OCI-LY3 (cell line): ENCODE measurements around the gene HADHB.
"Not testable (repeated sequence)": the region's sequence is repeated elsewhere in the genome, so short reads cannot be mapped to it uniquely, and the experiment has no call there.

Experiments used
- EZH2phosphoT487 ChIP-seq: fragments of 200-600 bp; shearing (Covaris generic); IDR thresholded peaks from 2 replicates; pipeline ENCODE4 v1.6.1; 2018; ENCODE audit warnings: antibody characterized with exemption, mixed run types, low read depth
- TF ChIP-seq, protein P1 (sequence below): fragments of 200-600, 300-600 bp; sonication (generic); IDR thresholded peaks from 2 replicates; pipeline ENCODE4 v1.5.1; 2014; ENCODE audit warnings: antibody characterized with exemption, low read length, low read depth

- TF ChIP-seq, protein P1, sequence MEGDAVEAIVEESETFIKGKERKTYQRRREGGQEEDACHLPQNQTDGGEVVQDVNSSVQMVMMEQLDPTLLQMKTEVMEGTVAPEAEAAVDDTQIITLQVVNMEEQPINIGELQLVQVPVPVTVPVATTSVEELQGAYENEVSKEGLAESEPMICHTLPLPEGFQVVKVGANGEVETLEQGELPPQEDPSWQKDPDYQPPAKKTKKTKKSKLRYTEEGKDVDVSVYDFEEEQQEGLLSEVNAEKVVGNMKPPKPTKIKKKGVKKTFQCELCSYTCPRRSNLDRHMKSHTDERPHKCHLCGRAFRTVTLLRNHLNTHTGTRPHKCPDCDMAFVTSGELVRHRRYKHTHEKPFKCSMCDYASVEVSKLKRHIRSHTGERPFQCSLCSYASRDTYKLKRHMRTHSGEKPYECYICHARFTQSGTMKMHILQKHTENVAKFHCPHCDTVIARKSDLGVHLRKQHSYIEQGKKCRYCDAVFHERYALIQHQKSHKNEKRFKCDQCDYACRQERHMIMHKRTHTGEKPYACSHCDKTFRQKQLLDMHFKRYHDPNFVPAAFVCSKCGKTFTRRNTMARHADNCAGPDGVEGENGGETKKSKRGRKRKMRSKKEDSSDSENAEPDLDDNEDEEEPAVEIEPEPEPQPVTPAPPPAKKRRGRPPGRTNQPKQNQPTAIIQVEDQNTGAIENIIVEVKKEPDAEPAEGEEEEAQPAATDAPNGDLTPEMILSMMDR = not testable (repeated sequence)
- TF ChIP-seq EZH2phosphoT487 = not testable (repeated sequence)
These were observed 84.3 kb downstream of the HADHB start for GRCh38 chr2:26329083-26329482.
